ENCODE measurements around the gene DLG2. TPM values are rescaled to one million over a fixed set of nuclear protein-coding genes. Genes with fewer than 3 reads are reported as not detected.

The DLG2 gene
- total RNA-seq, 1 donor from 2014 or later, result 5.1 TPM

- TF ChIP-seq CTCF (IDR thresholded peaks at IDR 0.05; ENCODE audit: unreplicated experiment), result no peak
- peaks cover 7% of the 10 kb centered on the region for H3K9me3 Mint-ChIP-seq (ENCODE audit: unreplicated experiment)
- H3K36me3 Mint-ChIP-seq (ENCODE audit: low read depth, unreplicated experiment), result peaks cover 4% of the 10 kb centered on the region
- no peak for DNase-seq (ENCODE audit: low spot score)
- H3K4me3 Mint-ChIP-seq (ENCODE audit: unreplicated experiment), result no peak overlapping the region
- H3K27ac Mint-ChIP-seq (ENCODE audit: unreplicated experiment), result no peak overlapping the region
- H3K27me3 Mint-ChIP-seq (ENCODE audit: unreplicated experiment), result peaks cover 4% of the 10 kb centered on the region
- no peaks in the 10 kb centered on the region for H3K4me1 Mint-ChIP-seq (ENCODE audit: unreplicated experiment)
These were observed 141.2 kb downstream of the DLG2 start for GRCh38 chr11:85485902-85486301.

- no peaks in the 10 kb centered on the region for H3K4me1 Mint-ChIP-seq (ENCODE audit: unreplicated experiment)
- no peak overlapping the region for H3K27ac Mint-ChIP-seq (ENCODE audit: unreplicated experiment)
- no peak for TF ChIP-seq CTCF (IDR thresholded peaks at IDR 0.05; ENCODE audit: unreplicated experiment)
These were observed 143.3 kb downstream of the DLG2 start for GRCh38 chr11:85483861-85484260.

GRCh38 chr11:85481862-85482261 is 145.3 kb downstream of the DLG2 start:
- no peak overlapping the region for H3K4me3 Mint-ChIP-seq (ENCODE audit: unreplicated experiment)
- peaks cover 7% of the 10 kb centered on the region for H3K9me3 Mint-ChIP-seq (ENCODE audit: unreplicated experiment)
- H3K36me3 Mint-ChIP-seq (ENCODE audit: low read depth, unreplicated experiment), result peaks cover 4% of the 10 kb centered on the region
- peaks cover 4% of the 10 kb centered on the region for H3K27me3 Mint-ChIP-seq (ENCODE audit: unreplicated experiment)
- DNase-seq (ENCODE audit: low spot score), result no peak
- H3K27ac Mint-ChIP-seq (ENCODE audit: unreplicated experiment), result no peak overlapping the region
- no peaks in the 10 kb centered on the region for H3K4me1 Mint-ChIP-seq (ENCODE audit: unreplicated experiment)
- TF ChIP-seq CTCF (IDR thresholded peaks at IDR 0.05; ENCODE audit: unreplicated experiment), result no peak

More at GRCh38 chr11:85483861-85484260, 143.3 kb downstream of the DLG2 start:
- Mint-ChIP-seq H3K4me3 (ENCODE audit: unreplicated experiment) (no peak overlapping the region), H3K9me3 (ENCODE audit: unreplicated experiment) (peaks cover 7% of the 10 kb centered on the region), H3K27me3 (ENCODE audit: unreplicated experiment) (peaks cover 4% of the 10 kb centered on the region), H3K36me3 (ENCODE audit: low read depth, unreplicated experiment) (peaks cover 4% of the 10 kb centered on the region)
- no peak for DNase-seq (ENCODE audit: low spot score)

- Mint-ChIP-seq H3K36me3 (ENCODE audit: low read depth, unreplicated experiment) (no peaks in the 10 kb centered on the region), H3K27me3 (ENCODE audit: unreplicated experiment) (no peaks in the 10 kb centered on the region), H3K9me3 (ENCODE audit: unreplicated experiment) (no peaks in the 10 kb centered on the region), H3K4me3 (ENCODE audit: unreplicated experiment) (no peak overlapping the region), H3K4me1 (ENCODE audit: unreplicated experiment) (no peaks in the 10 kb centered on the region), H3K27ac (ENCODE audit: unreplicated experiment) (no peak overlapping the region)
- no peak for DNase-seq (ENCODE audit: low spot score)
- no peak for TF ChIP-seq CTCF (IDR thresholded peaks at IDR 0.05; ENCODE audit: unreplicated experiment)
These were observed 151.3 kb downstream of the DLG2 start for GRCh38 chr11:85475660-85476517.

- Mint-ChIP-seq H3K36me3 (ENCODE audit: low read depth, unreplicated experiment) (no peaks in the 10 kb centered on the region), H3K4me3 (ENCODE audit: unreplicated experiment) (no peak overlapping the region), H3K27ac (ENCODE audit: unreplicated experiment) (no peak overlapping the region), H3K4me1 (ENCODE audit: unreplicated experiment) (no peaks in the 10 kb centered on the region), H3K9me3 (ENCODE audit: unreplicated experiment) (no peaks in the 10 kb centered on the region), H3K27me3 (ENCODE audit: unreplicated experiment) (no peaks in the 10 kb centered on the region)
- DNase-seq (ENCODE audit: low spot score), result no peak
- no peak for TF ChIP-seq CTCF (IDR thresholded peaks at IDR 0.05; ENCODE audit: unreplicated experiment)
These were observed 154.2 kb downstream of the DLG2 start for GRCh38 chr11:85472953-85473352.
